Pancreas (tissue), 10 donors: ENCODE results near the gene KIAA0319L. TPM values are rescaled to one million over a fixed set of nuclear protein-coding genes. Genes with fewer than 3 reads are reported as not detected.

ENCODE experiments used
- ATAC-seq, 4 donors: fragments of 200-7000 bp; cut with Tn5 transposase; one replicate each; pipeline versions ENCODE4 v1.8.0 to v1.9.1; 2020; ENCODE audit warnings: mild to moderate bottlenecking in 4 of 4, moderate library complexity in 4 of 4
- DNase-seq, 6 donors: peaks; one replicate each; pipeline ENCODE4 v3.0.0-alpha.2; 2020
- FAIRE-seq: peaks from 2 replicates; lab custom pipeline; 2012; peaks lifted over from hg19 to GRCh38; lab: Jason Lieb, UNC
- H3K27ac ChIP-seq, 4 donors: fragments of 200-600 bp; sonication (generic); 1 replicate in 3 of 4; 2 replicates in 1 of 4; pipeline versions ENCODE4 v1.5.0 to v1.8.0; 2020
- H3K27me3 ChIP-seq, 4 donors: fragments of 200-600 bp; one replicate each; pipeline ENCODE4 v1.8.0; 2021
- H3K36me3 ChIP-seq, 3 donors: fragments of 200-600 bp; sonication (generic) in 1 of 3; one replicate each; pipeline versions ENCODE4 v1.5.0 to v1.8.0; 2020 to 2021
- H3K4me1 ChIP-seq, 3 donors: fragments of 200-600 bp; one replicate each; pipeline ENCODE4 v1.8.0; 2021
- H3K4me3 ChIP-seq, 4 donors: fragments of 200-600 bp; sonication (generic) in 2 of 4; one replicate each; pipeline versions ENCODE4 v1.5.0 to v1.8.0; 2020 to 2021
- H3K9me3 ChIP-seq, 4 donors: fragments of 200-600 bp; one replicate each; pipeline ENCODE4 v1.8.0; 2021
- WGBS, 2 donors: extraction: QIAGEN DNeasy Blood & Tissue Kit; methylation state at CpG; one replicate each; pipeline ENCODE4 v1.1.7; 2013; 5-methylcytosine and 5-hydroxymethylcytosine counted together
- intact Hi-C, 3 donors: fragments of 100-400 bp; cut with DNase I; formaldehyde crosslinking; loops; one replicate each; pipeline versions ENCODE4 v1.11.1 to v1.14.2; 2022
- polyA plus RNA-seq, 2 donors: library from polyadenylated mRNA; stranded (reverse); fragments of 200-250 nt; gene quantifications; one replicate each; pipeline ENCODE4 v1.2.3, GENCODE V29; 2013
- total RNA-seq, 6 donors: library from RNA; stranded (reverse); fragmentation: NEBNext Ultra II Directional in 4 of 6; extraction: Animal tissue kit (Norgen Biotek cat#: 25700) in 4 of 6; gene quantifications; one replicate each; pipeline versions ENCODE4 v1.2.1 to v1.2.4, GENCODE V29; 2021 to 2023
- TF ChIP-seq, protein P1 (sequence below), 4 donors: fragments of 200-600 bp; sonication (generic) in 3 of 4; IDR thresholded peaks; one replicate each; pipeline versions ENCODE4 v1.5.0 to v1.8.0; 2021; ENCODE audit warnings: antibody characterized with exemption in 4 of 4
- donor health status: healthy with polysubstance abuse.
- donor health status: DM: no; HTN: no; CAD: no; lungs with moderate emphysema.
- donor health status: DM: no; HTN: no; CAD: no.
- donor health status: control.
- donor health status: control.
- donor health status: Bipolar disorder and iron deficiency.
- donor health status: DM: yes; HTN: yes; CAD: no.
- donor health status: DM: no; HTN: no; CAD: no.
- donor health status: DM: no; HTN: no; CAD: no.
- donor health status: DM: yes; HTN: yes; CAD: no.

The KIAA0319L gene
- total and polyA plus RNA-seq, 8 donors: 22.9 to 50.8 (median 44.1) TPM

GRCh38 chr1:35563166-35563565 lies 6.0 kb upstream of the KIAA0319L start:
- no peak overlapping the region for H3K4me3 ChIP-seq

DNA sequence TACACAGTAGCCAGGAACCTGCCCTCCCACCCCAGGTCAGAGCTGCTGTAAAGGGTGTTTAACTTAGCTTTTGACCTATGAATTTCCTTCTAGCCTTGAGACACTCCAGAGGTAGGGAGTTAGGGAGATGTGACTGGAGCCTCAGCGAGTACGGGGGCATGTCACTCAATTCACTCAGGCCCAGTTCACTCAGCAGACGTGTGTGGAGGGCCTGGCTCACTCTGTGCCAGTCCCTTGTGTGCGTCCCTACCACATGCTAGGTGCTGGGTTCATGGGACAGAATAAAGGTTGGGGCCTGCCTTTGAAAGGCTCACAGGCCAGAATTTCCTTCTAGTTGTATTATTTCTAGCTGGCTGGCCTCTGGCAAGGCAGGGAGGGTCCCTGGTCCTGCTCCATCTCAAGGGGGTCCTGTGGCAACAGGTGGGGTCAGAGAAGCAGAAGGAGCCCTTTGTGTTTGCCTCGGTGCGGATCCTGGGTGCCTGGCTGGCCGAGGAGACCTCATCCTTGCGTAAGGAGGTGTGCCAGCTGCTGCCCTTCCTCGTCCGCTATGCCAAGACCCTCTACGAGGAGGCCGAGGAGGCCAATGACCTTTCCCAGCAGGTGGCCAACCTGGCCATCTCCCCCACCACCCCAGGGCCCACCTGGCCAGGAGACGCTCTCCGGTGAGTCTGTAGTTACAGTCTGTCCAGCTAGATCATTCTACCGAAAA lies 4.9 kb upstream of the KIAA0319L start:
- no peaks in the 10 kb centered on the region for H3K36me3 ChIP-seq
- no peaks in the 10 kb centered on the region for H3K27me3 ChIP-seq
- H3K4me1 ChIP-seq: peaks cover 0 to 7% (median 0%) of the 10 kb centered on the region in 3 donors
- FAIRE-seq: no peak
- no peak for ATAC-seq
- no peak overlapping the region for H3K27ac ChIP-seq
- intact Hi-C loops: loop anchor here in 2 of 3 donors (5.0 kb wide), 2 partner anchors 110 to 360 kb away; no protein-coding TSS in a partner anchor
- no peak overlapping the region for H3K4me3 ChIP-seq
- TF ChIP-seq, protein P1, sequence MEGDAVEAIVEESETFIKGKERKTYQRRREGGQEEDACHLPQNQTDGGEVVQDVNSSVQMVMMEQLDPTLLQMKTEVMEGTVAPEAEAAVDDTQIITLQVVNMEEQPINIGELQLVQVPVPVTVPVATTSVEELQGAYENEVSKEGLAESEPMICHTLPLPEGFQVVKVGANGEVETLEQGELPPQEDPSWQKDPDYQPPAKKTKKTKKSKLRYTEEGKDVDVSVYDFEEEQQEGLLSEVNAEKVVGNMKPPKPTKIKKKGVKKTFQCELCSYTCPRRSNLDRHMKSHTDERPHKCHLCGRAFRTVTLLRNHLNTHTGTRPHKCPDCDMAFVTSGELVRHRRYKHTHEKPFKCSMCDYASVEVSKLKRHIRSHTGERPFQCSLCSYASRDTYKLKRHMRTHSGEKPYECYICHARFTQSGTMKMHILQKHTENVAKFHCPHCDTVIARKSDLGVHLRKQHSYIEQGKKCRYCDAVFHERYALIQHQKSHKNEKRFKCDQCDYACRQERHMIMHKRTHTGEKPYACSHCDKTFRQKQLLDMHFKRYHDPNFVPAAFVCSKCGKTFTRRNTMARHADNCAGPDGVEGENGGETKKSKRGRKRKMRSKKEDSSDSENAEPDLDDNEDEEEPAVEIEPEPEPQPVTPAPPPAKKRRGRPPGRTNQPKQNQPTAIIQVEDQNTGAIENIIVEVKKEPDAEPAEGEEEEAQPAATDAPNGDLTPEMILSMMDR (IDR thresholded peaks at IDR 0.05): no peak
- WGBS, 2 donors: 92% methylated on average over 15 of the region's 15 CpGs
- H3K9me3 ChIP-seq: no peaks in the 10 kb centered on the region
- DNase-seq: peak in 1 of 6 donors; percentile 67

More at GRCh38 chr1:35563166-35563565, 6.0 kb upstream of the KIAA0319L start:
- 86 to 92% methylated on average over 12 of the region's 12 CpGs for WGBS, 2 donors
- Histone ChIP-seq H3K27ac (no peak overlapping the region), H3K36me3 (no peaks in the 10 kb centered on the region), H3K27me3 (no peaks in the 10 kb centered on the region), H3K9me3 (no peaks in the 10 kb centered on the region), H3K4me1 (peaks cover 0 to 5% (median 0%) of the 10 kb centered on the region in 3 donors)
- FAIRE-seq (no peak), DNase-seq (peak in 1 of 6 donors; percentile 60), ATAC-seq (no peak)
- intact Hi-C loops: loop anchor here in 2 of 3 donors (5.0 kb wide), 2 partner anchors 111 to 361 kb away; no protein-coding TSS in a partner anchor
- TF ChIP-seq, protein P1 (IDR thresholded peaks at IDR 0.05): no peak

DNA sequence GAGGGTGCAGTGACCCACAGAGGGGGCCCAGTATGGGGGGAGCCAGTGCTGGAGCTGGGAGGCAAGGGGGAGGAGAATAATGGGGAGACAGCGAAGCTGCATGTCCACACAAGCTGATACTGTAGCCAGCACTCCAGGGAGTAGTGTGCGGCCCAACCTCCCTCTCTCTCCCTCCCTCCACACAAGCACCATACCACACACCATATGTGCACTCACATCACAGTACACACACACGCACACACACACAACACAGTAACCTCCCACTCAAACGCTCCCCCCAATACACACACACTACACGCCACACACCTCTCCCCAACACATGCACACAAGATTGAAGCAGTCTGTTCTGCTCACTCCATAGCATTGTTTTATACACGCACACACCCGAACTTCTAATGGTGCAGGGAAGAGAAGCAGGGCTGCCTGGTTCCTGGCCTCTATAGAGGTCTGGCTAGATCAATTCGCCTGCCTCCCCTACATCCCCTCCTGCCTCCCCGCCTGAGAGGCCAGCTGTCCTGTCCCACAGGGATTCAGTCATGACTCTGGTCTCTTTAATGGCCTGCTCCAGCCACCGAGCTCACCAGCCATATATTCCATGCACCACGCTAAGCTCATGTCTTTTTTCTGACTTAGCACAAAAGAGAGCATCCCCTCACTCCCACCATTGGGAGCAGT lies 4.2 kb upstream of the KIAA0319L start:
- no peaks in the 10 kb centered on the region for H3K36me3 ChIP-seq
- peaks cover 0 to 7% (median 0%) of the 10 kb centered on the region in 3 donors for H3K4me1 ChIP-seq
- H3K27me3 ChIP-seq: no peaks in the 10 kb centered on the region
- no peak for ATAC-seq
- WGBS, 2 donors: 92 to 93% methylated on average over 11 of the region's 11 CpGs
- TF ChIP-seq, protein P1 (IDR thresholded peaks at IDR 0.05): no peak
- H3K9me3 ChIP-seq: no peaks in the 10 kb centered on the region
- H3K27ac ChIP-seq: no peak overlapping the region
- no peak overlapping the region for H3K4me3 ChIP-seq
- no peak for FAIRE-seq
- intact Hi-C loops: loop anchor here in 2 of 3 donors (5.0 kb wide), 2 partner anchors 109 to 359 kb away; no protein-coding TSS in a partner anchor
- DNase-seq: no peak

DNA sequence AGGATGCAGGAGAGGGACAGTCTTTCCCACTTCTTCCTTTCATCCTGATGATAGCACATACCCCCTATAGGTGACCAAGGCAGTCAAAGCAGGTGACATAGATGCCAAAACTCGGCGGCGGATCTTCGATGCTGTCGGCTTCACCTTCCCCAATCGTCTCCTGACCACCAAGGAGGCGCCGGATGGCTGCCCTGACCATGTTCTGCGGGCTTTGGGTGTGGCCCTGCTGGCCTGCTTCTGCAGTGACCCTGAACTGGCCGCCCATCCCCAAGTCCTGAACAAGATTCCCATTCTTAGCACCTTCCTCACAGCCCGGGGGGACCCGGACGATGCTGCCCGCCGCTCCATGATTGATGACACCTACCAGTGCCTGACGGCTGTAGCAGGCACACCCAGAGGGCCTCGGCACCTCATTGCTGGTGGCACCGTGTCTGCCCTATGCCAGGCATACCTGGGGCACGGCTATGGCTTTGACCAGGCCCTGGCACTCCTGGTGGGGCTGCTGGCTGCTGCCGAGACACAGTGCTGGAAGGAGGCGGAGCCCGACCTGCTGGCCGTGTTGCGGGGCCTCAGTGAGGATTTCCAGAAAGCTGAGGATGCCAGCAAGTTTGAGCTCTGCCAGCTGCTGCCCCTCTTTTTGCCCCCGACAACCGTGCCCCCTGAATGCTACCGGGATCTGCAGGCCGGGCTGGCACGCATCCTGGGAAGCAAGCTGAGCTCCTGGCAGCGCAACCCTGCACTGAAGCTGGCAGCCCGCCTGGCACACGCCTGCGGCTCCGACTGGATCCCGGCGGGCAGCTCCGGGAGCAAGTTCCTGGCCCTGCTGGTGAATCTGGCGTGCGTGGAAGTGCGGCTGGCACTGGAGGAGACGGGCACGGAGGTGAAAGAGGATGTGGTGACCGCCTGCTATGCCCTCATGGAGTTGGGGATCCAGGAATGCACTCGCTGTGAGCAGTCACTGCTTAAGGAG lies 3.3 kb upstream of the KIAA0319L start:
- no peak overlapping the region for H3K4me3 ChIP-seq
- DNase-seq (peak; percentile 71 to 95 (median 84)), FAIRE-seq (no peak), ATAC-seq (peak in 2 of 4 donors; percentile 29 to 34)
- intact Hi-C loops: loop anchor here in 2 of 3 donors (5.0 kb wide), 2 partner anchors 108 to 358 kb away; no protein-coding TSS in a partner anchor
- peaks cover 4 to 12% (median 8%) of the 10 kb centered on the region in 3 donors for H3K4me1 ChIP-seq
- WGBS, 2 donors: 37 to 41% methylated on average over 44 of the region's 44 CpGs
- H3K27ac ChIP-seq: no peak overlapping the region
- H3K9me3 ChIP-seq: no peaks in the 10 kb centered on the region
- H3K27me3 ChIP-seq: no peaks in the 10 kb centered on the region
- TF ChIP-seq, protein P1 (IDR thresholded peaks at IDR 0.05): no peak
- no peaks in the 10 kb centered on the region for H3K36me3 ChIP-seq
